NT2/D1 (cell line): ENCODE results near the gene ZNF107.

Source experiments
- SUZ12 ChIP-seq: IDR thresholded peaks from 2 replicates; pipeline ENCODE4 v1.6.1; 2011; ENCODE audit not compliant: insufficient read length, insufficient read depth; ENCODE audit errors: extremely low read depth
- YY1 ChIP-seq: IDR thresholded peaks from 2 replicates; pipeline ENCODE4 v1.6.1; 2011; ENCODE audit not compliant: insufficient read length, insufficient read depth
- ZNF274 ChIP-seq: IDR thresholded peaks from 2 replicates; pipeline ENCODE4 v1.6.1; 2011; ENCODE audit warnings: mild to moderate bottlenecking, low read depth, low read length

DNA sequence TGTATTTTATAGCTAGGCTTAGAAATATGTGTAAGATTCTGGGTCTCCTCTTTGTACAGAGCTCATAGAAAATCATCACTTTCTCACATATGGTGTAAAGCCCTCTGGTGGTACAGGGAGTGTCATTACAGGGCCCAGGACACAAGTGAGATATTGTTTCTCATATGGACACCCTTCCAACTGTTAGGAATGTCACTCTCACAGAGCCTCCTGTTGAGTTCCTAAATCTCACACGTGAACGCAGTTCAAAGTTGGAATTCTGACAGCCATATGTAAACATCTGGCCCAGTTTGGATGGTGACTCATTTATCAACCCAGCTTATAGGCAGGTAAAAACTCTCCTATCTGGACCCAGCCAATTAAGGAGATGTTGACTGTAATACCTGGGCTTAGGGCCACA is 35.4 kb upstream of the ZNF107 start:
- TF ChIP-seq YY1, result no peak
- TF ChIP-seq ZNF274, result no peak
- no peak for TF ChIP-seq SUZ12
